ENCODE data around the gene USP32.

GRCh38 chr17:60303406-60304099, 88.4 kb downstream of the USP32 start:
- TF ChIP-seq CTCF (IDR thresholded peaks at IDR 0.05; ENCODE audit: control extremely low read depth in 1 of 3, insufficient read depth in 1 of 3, low read depth in 1 of 3, low read length in 3 of 3): no peak
- TF ChIP-seq ASH2L (IDR thresholded peaks at IDR 0.05; ENCODE audit: low read length): no peak
- no peak for TF ChIP-seq EP300 (IDR thresholded peaks at IDR 0.05; ENCODE audit: borderline replicate concordance in 1 of 2, low read depth in 2 of 2, low read length in 2 of 2)
- no peak for TF ChIP-seq MAX (IDR thresholded peaks at IDR 0.05)
- TF ChIP-seq POLR2AphosphoS5 (IDR thresholded peaks at IDR 0.05; ENCODE audit: low read depth, low read length): no peak
- TF ChIP-seq TAF1 (IDR thresholded peaks at IDR 0.05; ENCODE audit: low read depth, low read length): no peak
- TF ChIP-seq, protein P1, sequence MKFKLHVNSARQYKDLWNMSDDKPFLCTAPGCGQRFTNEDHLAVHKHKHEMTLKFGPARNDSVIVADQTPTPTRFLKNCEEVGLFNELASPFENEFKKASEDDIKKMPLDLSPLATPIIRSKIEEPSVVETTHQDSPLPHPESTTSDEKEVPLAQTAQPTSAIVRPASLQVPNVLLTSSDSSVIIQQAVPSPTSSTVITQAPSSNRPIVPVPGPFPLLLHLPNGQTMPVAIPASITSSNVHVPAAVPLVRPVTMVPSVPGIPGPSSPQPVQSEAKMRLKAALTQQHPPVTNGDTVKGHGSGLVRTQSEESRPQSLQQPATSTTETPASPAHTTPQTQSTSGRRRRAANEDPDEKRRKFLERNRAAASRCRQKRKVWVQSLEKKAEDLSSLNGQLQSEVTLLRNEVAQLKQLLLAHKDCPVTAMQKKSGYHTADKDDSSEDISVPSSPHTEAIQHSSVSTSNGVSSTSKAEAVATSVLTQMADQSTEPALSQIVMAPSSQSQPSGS (IDR thresholded peaks at IDR 0.05; ENCODE audit: low read length): no peak
- TF ChIP-seq SP1 (IDR thresholded peaks at IDR 0.05; ENCODE audit: low read depth, low read length): no peak
- no peak for TF ChIP-seq SP2 (IDR thresholded peaks at IDR 0.05; ENCODE audit: low read length)
- no peak for TF ChIP-seq HDAC2 (IDR thresholded peaks at IDR 0.05; ENCODE audit: borderline replicate concordance in 1 of 2, low read depth in 2 of 2, low read length in 2 of 2)
